ENCODE measurements around the gene CHMP3.

- TF ChIP-seq MAX (IDR thresholded peaks at IDR 0.05) = no peak
- TF ChIP-seq TAF1 (IDR thresholded peaks at IDR 0.05; ENCODE audit: low read depth) = no peak
- TF ChIP-seq CEBPB (IDR thresholded peaks at IDR 0.05) = no peak
- no peak for TF ChIP-seq EP300 (IDR thresholded peaks at IDR 0.05; ENCODE audit: borderline replicate concordance)
- no peak for TF ChIP-seq YY1 (IDR thresholded peaks at IDR 0.05; ENCODE audit: low read depth)
- TF ChIP-seq RAD21 (IDR thresholded peaks at IDR 0.05; ENCODE audit: low read depth) = no peak
- TF ChIP-seq, protein P1, sequence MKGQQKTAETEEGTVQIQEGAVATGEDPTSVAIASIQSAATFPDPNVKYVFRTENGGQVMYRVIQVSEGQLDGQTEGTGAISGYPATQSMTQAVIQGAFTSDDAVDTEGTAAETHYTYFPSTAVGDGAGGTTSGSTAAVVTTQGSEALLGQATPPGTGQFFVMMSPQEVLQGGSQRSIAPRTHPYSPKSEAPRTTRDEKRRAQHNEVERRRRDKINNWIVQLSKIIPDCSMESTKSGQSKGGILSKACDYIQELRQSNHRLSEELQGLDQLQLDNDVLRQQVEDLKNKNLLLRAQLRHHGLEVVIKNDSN (IDR thresholded peaks at IDR 0.05) = no peak
- TF ChIP-seq, protein P2, sequence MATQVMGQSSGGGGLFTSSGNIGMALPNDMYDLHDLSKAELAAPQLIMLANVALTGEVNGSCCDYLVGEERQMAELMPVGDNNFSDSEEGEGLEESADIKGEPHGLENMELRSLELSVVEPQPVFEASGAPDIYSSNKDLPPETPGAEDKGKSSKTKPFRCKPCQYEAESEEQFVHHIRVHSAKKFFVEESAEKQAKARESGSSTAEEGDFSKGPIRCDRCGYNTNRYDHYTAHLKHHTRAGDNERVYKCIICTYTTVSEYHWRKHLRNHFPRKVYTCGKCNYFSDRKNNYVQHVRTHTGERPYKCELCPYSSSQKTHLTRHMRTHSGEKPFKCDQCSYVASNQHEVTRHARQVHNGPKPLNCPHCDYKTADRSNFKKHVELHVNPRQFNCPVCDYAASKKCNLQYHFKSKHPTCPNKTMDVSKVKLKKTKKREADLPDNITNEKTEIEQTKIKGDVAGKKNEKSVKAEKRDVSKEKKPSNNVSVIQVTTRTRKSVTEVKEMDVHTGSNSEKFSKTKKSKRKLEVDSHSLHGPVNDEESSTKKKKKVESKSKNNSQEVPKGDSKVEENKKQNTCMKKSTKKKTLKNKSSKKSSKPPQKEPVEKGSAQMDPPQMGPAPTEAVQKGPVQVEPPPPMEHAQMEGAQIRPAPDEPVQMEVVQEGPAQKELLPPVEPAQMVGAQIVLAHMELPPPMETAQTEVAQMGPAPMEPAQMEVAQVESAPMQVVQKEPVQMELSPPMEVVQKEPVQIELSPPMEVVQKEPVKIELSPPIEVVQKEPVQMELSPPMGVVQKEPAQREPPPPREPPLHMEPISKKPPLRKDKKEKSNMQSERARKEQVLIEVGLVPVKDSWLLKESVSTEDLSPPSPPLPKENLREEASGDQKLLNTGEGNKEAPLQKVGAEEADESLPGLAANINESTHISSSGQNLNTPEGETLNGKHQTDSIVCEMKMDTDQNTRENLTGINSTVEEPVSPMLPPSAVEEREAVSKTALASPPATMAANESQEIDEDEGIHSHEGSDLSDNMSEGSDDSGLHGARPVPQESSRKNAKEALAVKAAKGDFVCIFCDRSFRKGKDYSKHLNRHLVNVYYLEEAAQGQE (IDR thresholded peaks at IDR 0.05; ENCODE audit: low read depth) = no peak
Measured at GRCh38 chr2:86468162-86469033, 94.8 kb downstream of the CHMP3 start.

Measured in Ishikawa (cell line).